ENCODE results near the gene CD300A.

DNA sequence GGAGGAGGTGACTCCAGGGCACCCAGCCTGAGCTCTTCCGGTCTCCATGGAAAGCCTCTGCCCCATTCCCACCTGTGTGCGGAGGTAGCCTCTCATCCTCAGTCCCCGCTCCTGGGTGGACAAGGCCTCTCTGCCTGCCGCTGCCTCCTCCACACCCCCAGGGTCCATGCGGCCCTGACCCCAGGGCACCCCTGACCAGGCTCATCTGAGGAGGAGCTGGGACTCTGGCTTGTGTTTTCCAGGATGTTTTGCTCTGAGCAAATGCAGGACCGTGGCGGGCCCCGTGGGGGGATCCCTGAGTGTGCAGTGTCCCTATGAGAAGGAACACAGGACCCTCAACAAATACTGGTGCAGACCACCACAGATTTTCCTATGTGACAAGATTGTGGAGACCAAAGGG lies 6.9 kb downstream of the CD300A start:
- TF ChIP-seq, protein P1, sequence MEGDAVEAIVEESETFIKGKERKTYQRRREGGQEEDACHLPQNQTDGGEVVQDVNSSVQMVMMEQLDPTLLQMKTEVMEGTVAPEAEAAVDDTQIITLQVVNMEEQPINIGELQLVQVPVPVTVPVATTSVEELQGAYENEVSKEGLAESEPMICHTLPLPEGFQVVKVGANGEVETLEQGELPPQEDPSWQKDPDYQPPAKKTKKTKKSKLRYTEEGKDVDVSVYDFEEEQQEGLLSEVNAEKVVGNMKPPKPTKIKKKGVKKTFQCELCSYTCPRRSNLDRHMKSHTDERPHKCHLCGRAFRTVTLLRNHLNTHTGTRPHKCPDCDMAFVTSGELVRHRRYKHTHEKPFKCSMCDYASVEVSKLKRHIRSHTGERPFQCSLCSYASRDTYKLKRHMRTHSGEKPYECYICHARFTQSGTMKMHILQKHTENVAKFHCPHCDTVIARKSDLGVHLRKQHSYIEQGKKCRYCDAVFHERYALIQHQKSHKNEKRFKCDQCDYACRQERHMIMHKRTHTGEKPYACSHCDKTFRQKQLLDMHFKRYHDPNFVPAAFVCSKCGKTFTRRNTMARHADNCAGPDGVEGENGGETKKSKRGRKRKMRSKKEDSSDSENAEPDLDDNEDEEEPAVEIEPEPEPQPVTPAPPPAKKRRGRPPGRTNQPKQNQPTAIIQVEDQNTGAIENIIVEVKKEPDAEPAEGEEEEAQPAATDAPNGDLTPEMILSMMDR (IDR thresholded peaks at IDR 0.05) = no peak
- no peak for TF ChIP-seq POLR2A (IDR thresholded peaks at IDR 0.05)

All from esophagus squamous epithelium (tissue), 4 donors.